Left lung (tissue), 10 donors: ENCODE measurements around the gene CASP10. TPM values are rescaled to one million over a fixed set of nuclear protein-coding genes. Genes with fewer than 3 reads are reported as not detected.

Experiments
- ATAC-seq: fragments of 200-7000 bp; cut with Tn5 transposase; one replicate; pipeline ENCODE4 v1.9.1; 2020; ENCODE audit warnings: moderate library complexity
- DNase-seq, 4 donors: peaks; one replicate each; pipeline ENCODE4 v3.0.0-alpha.2; 2013 to 2020
- H3K27ac ChIP-seq, 2 donors: fragments of 200-600 bp; sonication (generic) in 1 of 2; one replicate each; pipeline versions ENCODE4 v1.5.0 to v1.8.0; 2020 to 2021
- H3K27me3 ChIP-seq, 2 donors: fragments of 200-600 bp; sonication (generic) in 1 of 2; one replicate each; pipeline versions ENCODE4 v1.5.0 to v1.8.0; 2020 to 2021
- H3K36me3 ChIP-seq, 2 donors: fragments of 200-600 bp; sonication (generic) in 1 of 2; one replicate each; pipeline versions ENCODE4 v1.5.0 to v1.8.0; 2020 to 2021
- H3K4me1 ChIP-seq, 2 donors: fragments of 200-600 bp; one replicate each; pipeline ENCODE4 v1.8.0; 2021
- H3K4me3 ChIP-seq, 2 donors: fragments of 200-600 bp; sonication (generic) in 1 of 2; one replicate each; pipeline versions ENCODE4 v1.5.0 to v1.8.0; 2020 to 2021; ENCODE audit warnings: mild to moderate bottlenecking in 1 of 2
- H3K9me3 ChIP-seq, 2 donors: fragments of 200-600 bp; sonication (generic) in 1 of 2; one replicate each; pipeline versions ENCODE4 v1.5.0 to v1.8.0; 2020 to 2021
- CTCF ChIP-seq, 2 donors: fragments of 200-600 bp; sonication (generic) in 1 of 2; IDR thresholded peaks; one replicate each; pipeline versions ENCODE4 v1.5.0 to v1.8.0; 2021; ENCODE audit warnings: antibody characterized with exemption in 2 of 2
- intact Hi-C, 2 donors: fragments of 100-400 bp; cut with DNase I; formaldehyde crosslinking; loops; one replicate each; pipeline versions ENCODE4 v1.11.2 to v1.14.2; 2022
- polyA plus RNA-seq, 6 donors: library from polyadenylated mRNA; unstranded; fragments of 120-200 nt; gene quantifications; one replicate each; pipeline ENCODE4 v1.2.1, GENCODE V29; 2013; ENCODE audit not compliant: insufficient read length in 6 of 6
- total RNA-seq, 2 donors: library from RNA; stranded (reverse); fragmentation: NEBNext Ultra II Directional; extraction: Animal tissue kit (Norgen Biotek cat#: 25700); gene quantifications; one replicate each; pipeline ENCODE4 v1.2.1, GENCODE V29; 2021
- donor health status: DM: no; HTN: yes; CAD: no.
- donor health status: DM: no; HTN: no; CAD: no.

The CASP10 gene
- total and polyA plus RNA-seq, 8 donors: 14.6 to 31.5 (median 17.8) TPM

DNA sequence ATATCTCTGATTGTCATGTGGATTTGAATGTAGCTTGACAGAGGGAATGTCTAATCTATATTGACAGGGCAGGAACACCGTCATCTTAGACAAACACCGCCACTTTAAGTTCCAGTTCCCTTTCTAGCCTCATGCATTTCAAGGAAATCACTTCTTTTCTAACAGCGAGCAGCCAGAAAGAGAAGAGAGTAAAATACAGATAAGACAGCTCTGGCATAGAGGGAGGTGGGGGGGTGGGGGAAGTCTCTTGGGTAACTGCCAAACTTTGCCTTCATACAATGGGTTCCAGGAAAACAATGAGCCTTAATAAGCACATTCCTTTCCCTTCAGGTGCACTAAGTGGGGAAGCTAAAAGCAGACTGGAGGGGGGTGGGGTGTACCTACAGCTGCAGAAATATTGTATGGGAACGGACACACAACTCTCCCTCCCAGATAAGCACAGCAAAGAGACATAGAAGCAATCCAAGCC, 37.2 kb downstream of the CASP10 start:
- no peaks in the 10 kb centered on the region for H3K9me3 ChIP-seq
- peak; percentile 78 for ATAC-seq
- no peak overlapping the region for H3K4me3 ChIP-seq
- H3K36me3 ChIP-seq: peaks cover 0 to 33% of the 10 kb centered on the region in 2 donors
- intact Hi-C loops: no loop called here
- TF ChIP-seq CTCF (IDR thresholded peaks at IDR 0.05): no peak
- peaks cover 5 to 22% of the 10 kb centered on the region in 2 donors for H3K4me1 ChIP-seq
- H3K27ac ChIP-seq: peak overlapping the region; percentile 53 to 68
- no peak for DNase-seq
- H3K27me3 ChIP-seq: no peaks in the 10 kb centered on the region

DNA sequence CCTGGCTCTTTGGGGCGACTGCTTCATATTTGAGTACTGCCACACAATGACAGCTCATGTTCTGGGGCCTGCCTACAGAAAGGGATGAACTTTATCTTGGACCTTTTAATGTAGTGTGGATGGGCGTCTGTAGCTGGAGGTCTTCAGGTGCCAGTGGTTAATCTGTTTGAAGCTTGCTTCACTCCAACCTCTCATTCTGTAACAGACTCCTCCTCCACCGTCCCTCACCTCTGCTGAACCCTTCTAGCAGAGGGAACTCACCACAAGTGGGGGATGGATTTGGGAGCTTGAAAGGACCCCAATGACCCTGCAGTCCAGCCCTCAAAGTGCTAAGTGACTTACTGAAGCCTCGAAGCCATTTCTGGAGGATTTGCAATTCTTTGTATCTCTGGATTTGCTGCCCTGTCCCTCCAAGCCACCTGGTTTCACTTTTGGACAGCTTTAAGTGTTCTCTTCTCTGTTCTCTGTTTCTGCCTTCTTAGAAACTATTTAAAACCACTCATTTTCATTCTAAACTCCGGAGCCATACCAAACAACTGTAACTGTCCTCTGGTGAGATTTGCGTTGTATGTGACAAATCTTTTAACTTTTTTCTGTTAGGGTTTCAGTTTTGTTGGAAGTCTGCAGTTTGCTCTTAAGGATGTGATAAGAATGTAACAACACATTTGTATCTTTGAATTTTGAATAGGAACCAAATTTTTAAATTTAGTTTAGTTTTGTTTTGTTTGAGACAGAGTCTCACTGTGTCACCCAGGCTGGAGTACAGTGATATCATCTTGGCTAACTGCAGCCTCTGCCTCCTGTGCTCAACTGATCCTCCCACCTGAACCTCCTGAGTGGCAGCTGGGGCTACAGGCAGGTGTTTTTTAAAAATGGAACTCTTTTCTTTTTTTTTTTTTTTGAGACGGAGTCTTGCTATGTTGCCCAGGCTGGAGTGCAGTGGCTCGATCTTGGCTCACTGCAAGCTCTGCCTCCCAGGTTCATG, 40.4 kb downstream of the CASP10 start:
- Histone ChIP-seq H3K27ac (peak overlapping the region in 1 of 2 donors; percentile 23), H3K36me3 (peaks cover 0 to 12% of the 10 kb centered on the region in 2 donors), H3K27me3 (no peaks in the 10 kb centered on the region), H3K9me3 (no peaks in the 10 kb centered on the region), H3K4me1 (peaks cover 5 to 35% of the 10 kb centered on the region in 2 donors), H3K4me3 (no peak overlapping the region)
- ATAC-seq: no peak
- no peak for TF ChIP-seq CTCF (IDR thresholded peaks at IDR 0.05)
- intact Hi-C loops: no loop called here
- no peak for DNase-seq

- H3K27me3 ChIP-seq: no peaks in the 10 kb centered on the region
- no peak for TF ChIP-seq CTCF (IDR thresholded peaks at IDR 0.05)
- intact Hi-C loops: no loop called here
- no peak for DNase-seq
- peak overlapping the region in 1 of 2 donors; percentile 33 for H3K27ac ChIP-seq
- H3K4me3 ChIP-seq: no peak overlapping the region
- H3K9me3 ChIP-seq: no peaks in the 10 kb centered on the region
- ATAC-seq: no peak
- H3K4me1 ChIP-seq: peaks cover 10 to 42% of the 10 kb centered on the region in 2 donors
- no peaks in the 10 kb centered on the region for H3K36me3 ChIP-seq
These were observed 45.5 kb downstream of the CASP10 start for GRCh38 chr2:201228271-201228911.

DNA sequence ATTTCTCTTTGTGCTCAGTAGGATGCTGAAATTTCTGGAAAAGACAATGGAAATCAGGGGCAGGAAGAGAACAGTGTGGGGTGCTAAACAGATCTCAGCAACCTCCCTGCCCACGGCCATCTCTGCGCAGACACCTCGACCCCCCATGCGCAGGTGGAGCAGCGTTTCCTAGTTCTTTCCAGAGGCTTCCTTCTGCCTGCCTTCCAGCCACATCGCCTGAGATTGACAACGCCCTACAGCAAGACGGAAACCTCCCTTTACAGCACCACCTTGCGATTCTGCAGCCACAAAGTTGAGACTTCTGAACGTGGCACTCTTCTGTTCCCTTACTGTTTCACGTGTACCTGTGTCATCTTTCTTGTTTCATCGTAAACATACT, 46.0 kb downstream of the CASP10 start:
- no peaks in the 10 kb centered on the region for H3K27me3 ChIP-seq
- no peak for ATAC-seq

More for the DNA sequence above, 46.0 kb downstream of the CASP10 start:
- no peak for TF ChIP-seq CTCF (IDR thresholded peaks at IDR 0.05)
- DNase-seq: no peak
- Histone ChIP-seq H3K9me3 (no peaks in the 10 kb centered on the region), H3K27ac (peak overlapping the region in 1 of 2 donors; percentile 33), H3K4me1 (peaks cover 10 to 47% of the 10 kb centered on the region in 2 donors), H3K4me3 (no peak overlapping the region), H3K36me3 (no peaks in the 10 kb centered on the region)
- intact Hi-C loops: no loop called here
